K562 (cell line): ENCODE measurements around the gene IL20. TPM values are rescaled to one million over a fixed set of nuclear protein-coding genes. Genes with fewer than 3 reads are reported as not detected.

ENCODE experiments used
- ARID2 ChIP-seq: fragments of 450-650 bp; IDR thresholded peaks from 2 replicates; pipeline ENCODE4 v1.6.1; 2017; ENCODE audit warnings: antibody characterized with exemption, mild to moderate bottlenecking
- CCAR2 ChIP-seq: fragments of 200-400 bp; formaldehyde crosslinking; IDR thresholded peaks from 2 replicates; pipeline ENCODE4 v1.6.1; 2017; ENCODE audit warnings: mild to moderate bottlenecking, low read depth, low read length
- DIDO1 ChIP-seq: fragments of 450-650 bp; IDR thresholded peaks from 2 replicates; pipeline ENCODE4 v1.6.1; 2016; ENCODE audit warnings: low read depth, missing biosample characterization, missing genetic modification characterization
- ETS2 ChIP-seq: IDR thresholded peaks from 2 replicates; pipeline ENCODE4 v1.6.1; 2016; ENCODE audit warnings: borderline replicate concordance, missing genetic modification characterization, mild to moderate bottlenecking, moderate library complexity, missing compliant biosample characterization; ENCODE audit not compliant: poor library complexity, severe bottlenecking
- EZH2 ChIP-seq: IDR thresholded peaks from 2 replicates; pipeline ENCODE4 v1.6.1; 2012; ENCODE audit warnings: low read depth, mild to moderate bottlenecking, inconsistent platforms, low read length, borderline replicate concordance
- IRF1 ChIP-seq: sonication (generic); formaldehyde crosslinking; IDR thresholded peaks from 2 replicates; pipeline ENCODE4 v1.8.0; 2022; ENCODE audit warnings: missing genetic modification reagents, mild to moderate bottlenecking, borderline replicate concordance
- NCOA4 ChIP-seq: fragments of 450-650 bp; IDR thresholded peaks from 2 replicates; pipeline ENCODE4 v1.6.1; 2018; ENCODE audit warnings: mild to moderate bottlenecking; ENCODE audit not compliant: partially characterized antibody
- PRDM10 ChIP-seq: fragments of 450-650 bp; IDR thresholded peaks from 2 replicates; pipeline ENCODE4 v1.6.1; 2018; ENCODE audit not compliant: partially characterized antibody
- TARDBP ChIP-seq: fragments of 450-650 bp; IDR thresholded peaks from 2 replicates; pipeline ENCODE4 v1.6.1; 2016
- U2AF1 ChIP-seq: fragments of 200-400 bp; formaldehyde crosslinking; optimal IDR thresholded peaks from 2 replicates; pipeline ENCODE3; 2017; ENCODE audit warnings: mild to moderate bottlenecking, low read depth, low read length, moderate library complexity
- ZNF592 ChIP-seq: fragments of 450-650 bp; IDR thresholded peaks from 2 replicates; pipeline ENCODE4 v1.6.1; 2017; ENCODE audit warnings: antibody characterized with exemption, mild to moderate bottlenecking
- ZNF764 ChIP-seq: fragments of 250-450 bp; sonication (Bioruptor Pico); IDR thresholded peaks from 2 replicates; pipeline ENCODE4 v1.4.0; 2020; ENCODE audit warnings: low read depth, mild to moderate bottlenecking, moderate library complexity
- polyA plus RNA-seq, 8 experiments: library from polyadenylated mRNA; depleted of rRNA in 4 of 8; stranded (reverse) in 5 of 8; unstranded in 3 of 8; fragments of >200 nt; fragmentation: Nextera tagmentation in 2 of 8; fragmentation: Illumina TruSeq in 1 of 8; extraction: Ambion mirVana in 2 of 8; extraction: Trizol in 1 of 8; gene quantifications; 2 replicates each; pipeline versions ENCODE4 v1.2.1 to v1.2.3, GENCODE V29; 2011 to 2014; ENCODE audit warnings: inconsistent platforms in 1 of 8, missing spikeins in 1 of 8
- total RNA-seq, 7 experiments: library from RNA; depleted of rRNA in 6 of 7; stranded (reverse); fragments of >200 nt in 6 of 7; fragmentation: Illumina TruSeq in 2 of 7; extraction: Trizol in 2 of 7; gene quantifications; 2 replicates each; pipeline versions ENCODE4 v1.2.1 to v1.2.3, GENCODE V29; 2011 to 2021; ENCODE audit warnings: low replicate concordance in 1 of 7
- TF ChIP-seq, protein P1 (sequence below): fragments of 450-650 bp; formaldehyde crosslinking; conservative IDR thresholded peaks from 2 replicates; pipeline ENCODE4 v1.4.0; 2022; ENCODE audit warnings: mild to moderate bottlenecking, missing genetic modification characterization
- TF ChIP-seq, protein P2 (sequence below): fragments of 450-650 bp; IDR thresholded peaks from 2 replicates; pipeline ENCODE4 v1.6.1; 2014; ENCODE audit warnings: low read depth, mild to moderate bottlenecking, moderate library complexity, borderline replicate concordance

The IL20 gene
- total and polyA plus RNA-seq, 9 of the 15 experiments (the other 6 are each of a cell fraction or from before 2014, with no cell fraction given) = not detected

DNA sequence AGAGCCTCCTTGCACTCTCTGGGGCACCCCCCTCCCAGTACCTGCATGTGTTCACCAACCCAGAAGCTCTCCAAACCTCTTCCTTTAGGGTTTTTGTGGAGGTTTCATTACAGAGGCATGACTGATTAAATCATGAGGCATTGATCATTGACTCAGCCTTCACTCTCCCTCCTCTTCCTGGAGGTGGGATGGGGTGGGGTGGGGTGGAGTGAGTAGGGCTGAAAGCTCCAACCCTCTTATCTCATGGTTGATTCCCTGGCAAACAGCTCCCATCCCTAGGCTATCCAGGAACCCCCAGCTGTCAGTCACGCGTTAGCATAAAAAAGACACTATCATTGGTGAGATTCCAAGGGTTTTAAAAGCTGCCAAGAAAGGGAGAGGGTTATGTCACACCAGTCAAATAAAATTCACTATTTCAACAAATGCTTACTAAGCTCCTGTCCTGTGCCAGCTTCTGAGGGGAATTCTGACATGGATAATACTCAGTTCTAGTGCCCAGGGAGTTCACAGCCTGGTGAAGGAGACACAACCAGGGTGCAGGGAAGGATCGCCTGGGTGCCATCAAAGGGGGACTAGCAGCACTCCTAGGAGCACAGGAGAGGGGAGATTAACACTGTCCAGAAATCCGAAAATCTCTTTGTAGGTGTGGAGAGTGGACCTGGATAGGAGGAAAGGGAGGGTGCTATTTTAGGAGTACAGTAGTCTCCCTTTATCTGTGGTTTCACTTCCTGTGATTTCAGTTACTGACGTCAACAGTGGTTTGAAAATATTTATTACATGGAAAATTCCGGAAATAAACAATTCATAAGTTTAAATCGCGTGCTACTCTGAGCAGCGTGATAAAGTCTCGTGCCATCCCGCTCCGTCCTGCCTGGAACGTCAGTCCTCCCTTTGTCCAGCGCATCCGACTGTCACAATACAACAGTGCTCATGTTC, 25.0 kb downstream of the IL20 start (continued):
- TF ChIP-seq IRF1 (CRISPR knock-in tag) (no peak), NCOA4 (no peak), DIDO1 (tag) (peak; percentile 60; the same call in 1 of the 2 replicates), ARID2 (no peak), PRDM10 (no peak), EZH2 (no peak), CCAR2 (no peak), TARDBP (no peak), ZNF764 (CRISPR knock-in tag) (no peak), ETS2 (no peak), U2AF1 (no peak), ZNF592 (no peak)
- TF ChIP-seq, protein P1, sequence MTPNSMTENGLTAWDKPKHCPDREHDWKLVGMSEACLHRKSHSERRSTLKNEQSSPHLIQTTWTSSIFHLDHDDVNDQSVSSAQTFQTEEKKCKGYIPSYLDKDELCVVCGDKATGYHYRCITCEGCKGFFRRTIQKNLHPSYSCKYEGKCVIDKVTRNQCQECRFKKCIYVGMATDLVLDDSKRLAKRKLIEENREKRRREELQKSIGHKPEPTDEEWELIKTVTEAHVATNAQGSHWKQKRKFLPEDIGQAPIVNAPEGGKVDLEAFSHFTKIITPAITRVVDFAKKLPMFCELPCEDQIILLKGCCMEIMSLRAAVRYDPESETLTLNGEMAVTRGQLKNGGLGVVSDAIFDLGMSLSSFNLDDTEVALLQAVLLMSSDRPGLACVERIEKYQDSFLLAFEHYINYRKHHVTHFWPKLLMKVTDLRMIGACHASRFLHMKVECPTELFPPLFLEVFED (CRISPR knock-in tag) = 0 out of 2 replicates have a peak, but pooled peaks have one; percentile 17
- TF ChIP-seq, protein P2, sequence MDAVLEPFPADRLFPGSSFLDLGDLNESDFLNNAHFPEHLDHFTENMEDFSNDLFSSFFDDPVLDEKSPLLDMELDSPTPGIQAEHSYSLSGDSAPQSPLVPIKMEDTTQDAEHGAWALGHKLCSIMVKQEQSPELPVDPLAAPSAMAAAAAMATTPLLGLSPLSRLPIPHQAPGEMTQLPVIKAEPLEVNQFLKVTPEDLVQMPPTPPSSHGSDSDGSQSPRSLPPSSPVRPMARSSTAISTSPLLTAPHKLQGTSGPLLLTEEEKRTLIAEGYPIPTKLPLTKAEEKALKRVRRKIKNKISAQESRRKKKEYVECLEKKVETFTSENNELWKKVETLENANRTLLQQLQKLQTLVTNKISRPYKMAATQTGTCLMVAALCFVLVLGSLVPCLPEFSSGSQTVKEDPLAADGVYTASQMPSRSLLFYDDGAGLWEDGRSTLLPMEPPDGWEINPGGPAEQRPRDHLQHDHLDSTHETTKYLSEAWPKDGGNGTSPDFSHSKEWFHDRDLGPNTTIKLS = no peak
